ENCODE measurements around the gene ALG14.

ALG14 gene

GRCh38 chr1:94978401-94978800 is 94.3 kb downstream of the ALG14 start:
- H3K4me3 ChIP-seq (ENCODE audit: low read depth, low read length, poor library complexity, severe bottlenecking): no peak overlapping the region
- H3K9me2 ChIP-seq (ENCODE audit: low read depth, low read length): no peaks in the 10 kb centered on the region
- no peaks in the 10 kb centered on the region for H3K79me2 ChIP-seq (ENCODE audit: insufficient read depth, low read length)
- no peaks in the 10 kb centered on the region for H3K9me3 ChIP-seq (ENCODE audit: low read length)
- no peaks in the 10 kb centered on the region for H3F3A ChIP-seq (ENCODE audit: insufficient read depth, low read length)
- H3K9ac ChIP-seq (ENCODE audit: low read length): no peak overlapping the region
- H3K27ac ChIP-seq (ENCODE audit: low read depth, low read length, poor library complexity, severe bottlenecking): no peak overlapping the region
- H3K27me3 ChIP-seq (ENCODE audit: insufficient read depth, low read length): no peaks in the 10 kb centered on the region
- no peaks in the 10 kb centered on the region for H3K36me3 ChIP-seq (ENCODE audit: insufficient read depth, low read length)
- H4K20me1 ChIP-seq (ENCODE audit: insufficient read depth, low read length): no peaks in the 10 kb centered on the region
- TF ChIP-seq EZH2 (IDR thresholded peaks at IDR 0.05; ENCODE audit: borderline replicate concordance, low read length) (no peak), CTCF (IDR thresholded peaks at IDR 0.05; ENCODE audit: low read length) (no peak)
- peaks cover 10% of the 10 kb centered on the region for H3K4me1 ChIP-seq (ENCODE audit: insufficient read depth, low read length, severe bottlenecking)
- no peak overlapping the region for H3K4me2 ChIP-seq (ENCODE audit: low read length)
- no peak overlapping the region for H2AFZ ChIP-seq (ENCODE audit: low read length)

GRCh38 chr1:94976971-94977548 is 95.7 kb downstream of the ALG14 start:
- Histone ChIP-seq H3K9ac (ENCODE audit: low read length) (no peak overlapping the region), H4K20me1 (ENCODE audit: insufficient read depth, low read length) (no peaks in the 10 kb centered on the region), H2AFZ (ENCODE audit: low read length) (no peak overlapping the region), H3K9me2 (ENCODE audit: low read depth, low read length) (no peaks in the 10 kb centered on the region), H3K27ac (ENCODE audit: low read depth, low read length, poor library complexity, severe bottlenecking) (no peak overlapping the region), H3K4me1 (ENCODE audit: insufficient read depth, low read length, severe bottlenecking) (peaks cover 10% of the 10 kb centered on the region), H3K4me3 (ENCODE audit: low read depth, low read length, poor library complexity, severe bottlenecking) (no peak overlapping the region), H3K79me2 (ENCODE audit: insufficient read depth, low read length) (no peaks in the 10 kb centered on the region), H3K4me2 (ENCODE audit: low read length) (no peak overlapping the region), H3K9me3 (ENCODE audit: low read length) (no peaks in the 10 kb centered on the region), H3F3A (ENCODE audit: insufficient read depth, low read length) (no peaks in the 10 kb centered on the region), H3K36me3 (ENCODE audit: insufficient read depth, low read length) (no peaks in the 10 kb centered on the region), H3K27me3 (ENCODE audit: insufficient read depth, low read length) (no peaks in the 10 kb centered on the region)
- TF ChIP-seq CTCF (IDR thresholded peaks at IDR 0.05; ENCODE audit: low read length): no peak
- TF ChIP-seq EZH2 (IDR thresholded peaks at IDR 0.05; ENCODE audit: borderline replicate concordance, low read length): no peak

GRCh38 chr1:94974824-94975223 is 97.9 kb downstream of the ALG14 start:
- no peaks in the 10 kb centered on the region for H3K36me3 ChIP-seq (ENCODE audit: insufficient read depth, low read length)
- no peaks in the 10 kb centered on the region for H4K20me1 ChIP-seq (ENCODE audit: insufficient read depth, low read length)
- no peak overlapping the region for H3K4me3 ChIP-seq (ENCODE audit: low read depth, low read length, poor library complexity, severe bottlenecking)
- no peaks in the 10 kb centered on the region for H3K79me2 ChIP-seq (ENCODE audit: insufficient read depth, low read length)
- no peak overlapping the region for H2AFZ ChIP-seq (ENCODE audit: low read length)
- H3K9me3 ChIP-seq (ENCODE audit: low read length): no peaks in the 10 kb centered on the region
- no peak overlapping the region for H3K9ac ChIP-seq (ENCODE audit: low read length)
- TF ChIP-seq CTCF (IDR thresholded peaks at IDR 0.05; ENCODE audit: low read length): no peak
- no peak for TF ChIP-seq EZH2 (IDR thresholded peaks at IDR 0.05; ENCODE audit: borderline replicate concordance, low read length)
- no peaks in the 10 kb centered on the region for H3F3A ChIP-seq (ENCODE audit: insufficient read depth, low read length)
- peaks cover 10% of the 10 kb centered on the region for H3K4me1 ChIP-seq (ENCODE audit: insufficient read depth, low read length, severe bottlenecking)
- H3K4me2 ChIP-seq (ENCODE audit: low read length): no peak overlapping the region
- H3K27ac ChIP-seq (ENCODE audit: low read depth, low read length, poor library complexity, severe bottlenecking): no peak overlapping the region
- no peaks in the 10 kb centered on the region for H3K27me3 ChIP-seq (ENCODE audit: insufficient read depth, low read length)
- H3K9me2 ChIP-seq (ENCODE audit: low read depth, low read length): no peaks in the 10 kb centered on the region

Measured in OCI-LY1 (cell line).